ENCODE data around the gene CHST1.

GRCh38 chr11:45687836-45688235 is 22.4 kb upstream of the CHST1 start:
- TF ChIP-seq, protein P1, sequence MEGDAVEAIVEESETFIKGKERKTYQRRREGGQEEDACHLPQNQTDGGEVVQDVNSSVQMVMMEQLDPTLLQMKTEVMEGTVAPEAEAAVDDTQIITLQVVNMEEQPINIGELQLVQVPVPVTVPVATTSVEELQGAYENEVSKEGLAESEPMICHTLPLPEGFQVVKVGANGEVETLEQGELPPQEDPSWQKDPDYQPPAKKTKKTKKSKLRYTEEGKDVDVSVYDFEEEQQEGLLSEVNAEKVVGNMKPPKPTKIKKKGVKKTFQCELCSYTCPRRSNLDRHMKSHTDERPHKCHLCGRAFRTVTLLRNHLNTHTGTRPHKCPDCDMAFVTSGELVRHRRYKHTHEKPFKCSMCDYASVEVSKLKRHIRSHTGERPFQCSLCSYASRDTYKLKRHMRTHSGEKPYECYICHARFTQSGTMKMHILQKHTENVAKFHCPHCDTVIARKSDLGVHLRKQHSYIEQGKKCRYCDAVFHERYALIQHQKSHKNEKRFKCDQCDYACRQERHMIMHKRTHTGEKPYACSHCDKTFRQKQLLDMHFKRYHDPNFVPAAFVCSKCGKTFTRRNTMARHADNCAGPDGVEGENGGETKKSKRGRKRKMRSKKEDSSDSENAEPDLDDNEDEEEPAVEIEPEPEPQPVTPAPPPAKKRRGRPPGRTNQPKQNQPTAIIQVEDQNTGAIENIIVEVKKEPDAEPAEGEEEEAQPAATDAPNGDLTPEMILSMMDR (conservative IDR thresholded peaks at IDR 0.05; ENCODE audit: low read depth in 2 of 2), result no peak
- TF ChIP-seq POLR2AphosphoS5 (IDR thresholded peaks at IDR 0.05; ENCODE audit: low read depth) (no peak), EZH2 (IDR thresholded peaks at IDR 0.05; ENCODE audit: low read depth, unreplicated experiment) (no peak), JUNB (IDR thresholded peaks at IDR 0.05; ENCODE audit: unreplicated experiment) (no peak), EZH2phosphoT487 (IDR thresholded peaks at IDR 0.05; ENCODE audit: unreplicated experiment) (no peak), STAT1 (IDR thresholded peaks at IDR 0.05; ENCODE audit: unreplicated experiment) (no peak), REST (IDR thresholded peaks at IDR 0.05; ENCODE audit: unreplicated experiment) (no peak), CREB1 (CRISPR knock-in tag; IDR thresholded peaks at IDR 0.05; ENCODE audit: low read depth) (no peak), ZNF331 (CRISPR knock-in tag; IDR thresholded peaks at IDR 0.05; ENCODE audit: low read depth) (no peak), ZNF114 (CRISPR knock-in tag; IDR thresholded peaks at IDR 0.05) (no peak), NANOG (IDR thresholded peaks at IDR 0.05; ENCODE audit: borderline replicate concordance) (no peak)
- TF ChIP-seq, protein P2, sequence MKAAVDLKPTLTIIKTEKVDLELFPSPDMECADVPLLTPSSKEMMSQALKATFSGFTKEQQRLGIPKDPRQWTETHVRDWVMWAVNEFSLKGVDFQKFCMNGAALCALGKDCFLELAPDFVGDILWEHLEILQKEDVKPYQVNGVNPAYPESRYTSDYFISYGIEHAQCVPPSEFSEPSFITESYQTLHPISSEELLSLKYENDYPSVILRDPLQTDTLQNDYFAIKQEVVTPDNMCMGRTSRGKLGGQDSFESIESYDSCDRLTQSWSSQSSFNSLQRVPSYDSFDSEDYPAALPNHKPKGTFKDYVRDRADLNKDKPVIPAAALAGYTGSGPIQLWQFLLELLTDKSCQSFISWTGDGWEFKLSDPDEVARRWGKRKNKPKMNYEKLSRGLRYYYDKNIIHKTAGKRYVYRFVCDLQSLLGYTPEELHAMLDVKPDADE (IDR thresholded peaks at IDR 0.05), result no peak

All from GM23338 (cell line).